ENCODE measurements around the gene CELF5.

Gene CELF5

DNA sequence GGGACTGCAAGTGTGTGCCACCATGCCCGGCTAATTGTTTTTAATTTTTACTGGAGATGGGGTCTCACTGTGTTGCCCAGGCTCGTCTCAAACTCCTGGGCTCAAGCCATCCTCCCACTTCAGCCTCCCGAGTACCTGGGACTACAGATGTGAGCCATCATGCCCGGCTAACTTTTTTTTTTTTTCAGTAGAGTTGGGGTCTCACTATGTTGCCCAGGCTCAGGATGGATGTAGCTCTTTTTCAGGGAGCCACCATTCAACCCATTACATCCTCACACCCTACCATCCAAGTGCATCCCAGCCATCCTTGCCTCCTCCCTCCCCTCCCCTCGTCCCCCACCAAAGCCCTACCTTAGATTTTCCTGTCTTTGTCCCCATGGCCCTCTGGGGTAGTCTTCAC lies 14.9 kb downstream of the CELF5 start:
- ChIA-PET POLR2A (no interaction called here), CTCF (interaction anchor here (0.5 to 1.6 kb wide), 2 partner anchors 11 kb away, joined by 3 to 7 read pairs; no protein-coding TSS in a partner anchor)
- Histone ChIP-seq H3K27ac (ENCODE audit: extremely low read depth, low read depth, low read length) (no peak overlapping the region), H3K9me3 (ENCODE audit: control insufficient read depth, insufficient read depth, low read depth, low read length) (no peaks in the 10 kb centered on the region), H3K4me3 (ENCODE audit: low read depth, low read length) (no peak overlapping the region), H3K4me1 (ENCODE audit: control insufficient read depth, insufficient read depth, low read length) (no peaks in the 10 kb centered on the region), H3K36me3 (ENCODE audit: control insufficient read depth in 2 of 2, insufficient read depth in 1 of 2, low read length in 2 of 2) (no peaks in the 10 kb centered on the region)
- TF ChIP-seq RBAK (tag by site-specific recombination; IDR thresholded peaks at IDR 0.05) (no peak), ZNF121 (tag by site-specific recombination; IDR thresholded peaks at IDR 0.05) (peak; percentile 69; the same call in 1 of the 2 replicates)

DNA sequence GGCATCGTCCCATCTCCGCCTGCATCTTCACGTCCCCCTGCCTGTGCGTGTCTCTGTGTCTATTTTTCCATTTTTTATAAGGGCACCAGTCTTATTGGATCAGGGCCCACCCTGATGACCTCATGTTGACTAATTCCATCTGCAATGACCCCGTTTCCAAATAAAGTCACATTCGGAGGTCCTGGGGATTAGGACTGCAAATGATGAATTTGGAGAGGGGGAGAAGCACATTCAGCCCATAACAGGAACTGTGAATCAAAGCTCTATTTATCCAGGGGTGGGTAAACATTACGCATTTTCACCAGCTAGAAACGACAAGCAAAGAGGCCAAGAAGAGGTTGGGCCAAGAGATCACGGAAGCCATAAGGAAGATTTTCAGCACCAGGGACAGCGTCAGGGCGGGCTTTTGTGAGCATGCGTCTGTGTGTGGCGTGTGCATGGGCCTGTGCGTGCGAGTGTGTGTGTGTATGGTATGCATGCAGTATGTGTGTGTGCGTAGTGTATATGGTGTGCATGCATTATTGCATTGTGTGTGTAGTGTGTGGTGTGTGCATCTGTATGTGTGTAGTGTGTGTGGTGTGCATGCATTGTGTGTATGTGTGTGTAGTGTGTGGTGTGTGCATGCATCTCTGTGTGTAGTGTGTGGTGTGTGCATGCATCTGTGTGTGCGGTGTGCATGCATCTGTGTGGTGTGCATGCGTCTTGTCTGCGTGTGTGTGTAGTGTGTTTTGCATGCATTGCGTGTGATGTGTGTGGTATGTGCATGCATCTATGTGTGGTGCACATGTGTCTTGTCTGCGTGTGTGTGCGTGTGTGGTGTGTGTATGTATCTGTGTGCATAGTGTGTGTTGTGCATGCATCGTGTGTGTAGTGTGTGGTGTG lies 19.6 kb downstream of the CELF5 start:
- Histone ChIP-seq H3K4me1 (ENCODE audit: control insufficient read depth, insufficient read depth, low read length) (no peaks in the 10 kb centered on the region), H3K27ac (ENCODE audit: extremely low read depth, low read depth, low read length) (no peak overlapping the region), H3K9me3 (ENCODE audit: control insufficient read depth, insufficient read depth, low read depth, low read length) (no peaks in the 10 kb centered on the region), H3K36me3 (ENCODE audit: control insufficient read depth in 2 of 2, insufficient read depth in 1 of 2, low read length in 2 of 2) (no peaks in the 10 kb centered on the region), H3K4me3 (ENCODE audit: low read depth, low read length) (no peak overlapping the region)
- CTCF ChIA-PET, result interaction anchor here (0.6 kb wide), 1 partner anchor 12 kb away, joined by 3 read pairs; no protein-coding TSS in a partner anchor
- POLR2A ChIA-PET, result interaction anchor here (0.5 kb wide), 1 partner anchor 28 kb away, joined by 6 read pairs; no protein-coding TSS in a partner anchor
- TF ChIP-seq ZBTB7A (tag by site-specific recombination; IDR thresholded peaks at IDR 0.05; ENCODE audit: low read depth) (0 out of 2 replicates have a peak, but pooled peaks have one; percentile 14), ZNF324 (tag by site-specific recombination; IDR thresholded peaks at IDR 0.05) (peak; percentile 44; the same call in 1 of the 2 replicates), ZNF585B (tag by site-specific recombination; IDR thresholded peaks at IDR 0.05) (no peak), ZNF341 (tag by site-specific recombination; IDR thresholded peaks at IDR 0.05; ENCODE audit: low read depth) (no peak), ZNF785 (tag by site-specific recombination; IDR thresholded peaks at IDR 0.05) (peak; percentile 28; the same call in 1 of the 2 replicates), ZNF394 (tag by site-specific recombination; IDR thresholded peaks at IDR 0.05; ENCODE audit: borderline replicate concordance) (0 out of 2 replicates have a peak, but pooled peaks have one; percentile 15), ZNF366 (tag by site-specific recombination; conservative IDR thresholded peaks at IDR 0.05) (0 out of 2 replicates have a peak, but pooled peaks have one; percentile 30), ZBTB20 (tag by site-specific recombination; IDR thresholded peaks at IDR 0.05) (0 out of 2 replicates have a peak, but pooled peaks have one; percentile 26), ZNF239 (tag by site-specific recombination; IDR thresholded peaks at IDR 0.05) (peak; percentile 75), KLF8 (tag by site-specific recombination; IDR thresholded peaks at IDR 0.05) (0 out of 2 replicates have a peak, but pooled peaks have one; percentile 33), ZNF2 (tag by site-specific recombination; IDR thresholded peaks at IDR 0.05) (peak; percentile 94), ZBTB48 (tag by site-specific recombination; IDR thresholded peaks at IDR 0.05) (peak; percentile 55), ZNF791 (tag by site-specific recombination; IDR thresholded peaks at IDR 0.05) (0 out of 2 replicates have a peak, but pooled peaks have one; percentile 27), ZNF248 (tag by site-specific recombination; IDR thresholded peaks at IDR 0.05) (0 out of 2 replicates have a peak, but pooled peaks have one; percentile 1), ZNF202 (tag by site-specific recombination; IDR thresholded peaks at IDR 0.05; ENCODE audit: borderline replicate concordance) (no peak), ZNF416 (tag by site-specific recombination; IDR thresholded peaks at IDR 0.05) (no peak), ZNF138 (tag by site-specific recombination; IDR thresholded peaks at IDR 0.05; ENCODE audit: borderline replicate concordance) (no peak), ZNF624 (tag by site-specific recombination; IDR thresholded peaks at IDR 0.05) (no peak), ZNF658 (tag by site-specific recombination; IDR thresholded peaks at IDR 0.05) (0 out of 2 replicates have a peak, but pooled peaks have one; percentile 17), KLF1 (tag by site-specific recombination; IDR thresholded peaks at IDR 0.05) (0 out of 2 replicates have a peak, but pooled peaks have one; percentile 20)
- TF ChIP-seq, protein P1, sequence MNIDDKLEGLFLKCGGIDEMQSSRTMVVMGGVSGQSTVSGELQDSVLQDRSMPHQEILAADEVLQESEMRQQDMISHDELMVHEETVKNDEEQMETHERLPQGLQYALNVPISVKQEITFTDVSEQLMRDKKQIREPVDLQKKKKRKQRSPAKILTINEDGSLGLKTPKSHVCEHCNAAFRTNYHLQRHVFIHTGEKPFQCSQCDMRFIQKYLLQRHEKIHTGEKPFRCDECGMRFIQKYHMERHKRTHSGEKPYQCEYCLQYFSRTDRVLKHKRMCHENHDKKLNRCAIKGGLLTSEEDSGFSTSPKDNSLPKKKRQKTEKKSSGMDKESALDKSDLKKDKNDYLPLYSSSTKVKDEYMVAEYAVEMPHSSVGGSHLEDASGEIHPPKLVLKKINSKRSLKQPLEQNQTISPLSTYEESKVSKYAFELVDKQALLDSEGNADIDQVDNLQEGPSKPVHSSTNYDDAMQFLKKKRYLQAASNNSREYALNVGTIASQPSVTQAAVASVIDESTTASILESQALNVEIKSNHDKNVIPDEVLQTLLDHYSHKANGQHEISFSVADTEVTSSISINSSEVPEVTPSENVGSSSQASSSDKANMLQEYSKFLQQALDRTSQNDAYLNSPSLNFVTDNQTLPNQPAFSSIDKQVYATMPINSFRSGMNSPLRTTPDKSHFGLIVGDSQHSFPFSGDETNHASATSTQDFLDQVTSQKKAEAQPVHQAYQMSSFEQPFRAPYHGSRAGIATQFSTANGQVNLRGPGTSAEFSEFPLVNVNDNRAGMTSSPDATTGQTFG (tag by site-specific recombination; IDR thresholded peaks at IDR 0.05; ENCODE audit: borderline replicate concordance), result 0 out of 2 replicates have a peak, but pooled peaks have one; percentile 26
- TF ChIP-seq, protein P2, sequence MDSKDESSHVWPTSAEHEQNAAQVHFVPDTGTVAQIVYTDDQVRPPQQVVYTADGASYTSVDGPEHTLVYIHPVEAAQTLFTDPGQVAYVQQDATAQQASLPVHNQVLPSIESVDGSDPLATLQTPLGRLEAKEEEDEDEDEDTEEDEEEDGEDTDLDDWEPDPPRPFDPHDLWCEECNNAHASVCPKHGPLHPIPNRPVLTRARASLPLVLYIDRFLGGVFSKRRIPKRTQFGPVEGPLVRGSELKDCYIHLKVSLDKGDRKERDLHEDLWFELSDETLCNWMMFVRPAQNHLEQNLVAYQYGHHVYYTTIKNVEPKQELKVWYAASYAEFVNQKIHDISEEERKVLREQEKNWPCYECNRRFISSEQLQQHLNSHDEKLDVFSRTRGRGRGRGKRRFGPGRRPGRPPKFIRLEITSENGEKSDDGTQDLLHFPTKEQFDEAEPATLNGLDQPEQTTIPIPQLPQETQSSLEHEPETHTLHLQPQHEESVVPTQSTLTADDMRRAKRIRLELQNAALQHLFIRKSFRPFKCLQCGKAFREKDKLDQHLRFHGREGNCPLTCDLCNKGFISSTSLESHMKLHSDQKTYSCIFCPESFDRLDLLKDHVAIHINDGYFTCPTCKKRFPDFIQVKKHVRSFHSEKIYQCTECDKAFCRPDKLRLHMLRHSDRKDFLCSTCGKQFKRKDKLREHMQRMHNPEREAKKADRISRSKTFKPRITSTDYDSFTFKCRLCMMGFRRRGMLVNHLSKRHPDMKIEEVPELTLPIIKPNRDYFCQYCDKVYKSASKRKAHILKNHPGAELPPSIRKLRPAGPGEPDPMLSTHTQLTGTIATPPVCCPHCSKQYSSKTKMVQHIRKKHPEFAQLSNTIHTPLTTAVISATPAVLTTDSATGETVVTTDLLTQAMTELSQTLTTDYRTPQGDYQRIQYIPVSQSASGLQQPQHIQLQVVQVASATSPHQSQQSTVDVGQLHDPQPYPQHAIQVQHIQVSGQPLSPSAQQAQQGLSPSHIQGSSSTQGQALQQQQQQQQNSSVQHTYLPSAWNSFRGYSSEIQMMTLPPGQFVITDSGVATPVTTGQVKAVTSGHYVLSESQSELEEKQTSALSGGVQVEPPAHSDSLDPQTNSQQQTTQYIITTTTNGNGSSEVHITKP (tag by site-specific recombination; IDR thresholded peaks at IDR 0.05), result no peak
- TF ChIP-seq, protein P3, sequence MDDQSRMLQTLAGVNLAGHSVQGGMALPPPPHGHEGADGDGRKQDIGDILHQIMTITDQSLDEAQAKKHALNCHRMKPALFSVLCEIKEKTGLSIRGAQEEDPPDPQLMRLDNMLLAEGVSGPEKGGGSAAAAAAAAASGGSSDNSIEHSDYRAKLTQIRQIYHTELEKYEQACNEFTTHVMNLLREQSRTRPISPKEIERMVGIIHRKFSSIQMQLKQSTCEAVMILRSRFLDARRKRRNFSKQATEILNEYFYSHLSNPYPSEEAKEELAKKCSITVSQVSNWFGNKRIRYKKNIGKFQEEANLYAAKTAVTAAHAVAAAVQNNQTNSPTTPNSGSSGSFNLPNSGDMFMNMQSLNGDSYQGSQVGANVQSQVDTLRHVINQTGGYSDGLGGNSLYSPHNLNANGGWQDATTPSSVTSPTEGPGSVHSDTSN (CRISPR knock-in tag; IDR thresholded peaks at IDR 0.05), result no peak
